Calu3 (cell line): ENCODE measurements around the gene ARMC2. TPM values are rescaled to one million over a fixed set of nuclear protein-coding genes. Genes with fewer than 3 reads are reported as not detected.

Source experiments
- BruUV-seq: library from RNA; stranded (reverse); fragments of 400-500 nt; replicated peaks from 2 replicates; lab custom pipeline; 2021; lab: Mats Ljungman, UMichigan
- CTCF ChIA-PET: fragments of 300-600 bp; sonication (Branson Sonifier 250); formaldehyde crosslinking; loops from one replicate; lab custom pipeline; 2022; ENCODE audit warnings: antibody characterized with exemption; lab: Charles Lee
- DNase-seq: peaks from one replicate; pipeline ENCODE4 v3.0.0; 2022
- H3K27ac Mint-ChIP-seq: one replicate; pipeline ENCODE4 v1.8.0; 2022; ENCODE audit warnings: mixed read lengths; ENCODE audit not compliant: unreplicated experiment
- H3K27me3 Mint-ChIP-seq: one replicate; pipeline ENCODE4 v1.8.0; 2022; ENCODE audit warnings: mixed read lengths; ENCODE audit not compliant: unreplicated experiment
- H3K36me3 Mint-ChIP-seq: one replicate; pipeline ENCODE4 v1.8.0; 2022; ENCODE audit warnings: mild to moderate bottlenecking, moderate library complexity, mixed read lengths; ENCODE audit not compliant: insufficient read depth, unreplicated experiment
- H3K4me1 Mint-ChIP-seq: one replicate; pipeline ENCODE4 v1.8.0; 2022; ENCODE audit warnings: mild to moderate bottlenecking, low read depth, mixed read lengths; ENCODE audit not compliant: unreplicated experiment
- H3K4me3 Mint-ChIP-seq: one replicate; pipeline ENCODE4 v1.8.0; 2022; ENCODE audit warnings: mild to moderate bottlenecking, low read depth, moderate library complexity, mixed read lengths; ENCODE audit not compliant: unreplicated experiment
- H3K9me3 Mint-ChIP-seq: one replicate; pipeline ENCODE4 v1.8.0; 2022; ENCODE audit warnings: low read depth, mixed read lengths; ENCODE audit not compliant: unreplicated experiment
- CTCF ChIP-seq: fragments of 200-600 bp; IDR thresholded peaks from one replicate; pipeline ENCODE4 v1.8.0; 2022; ENCODE audit warnings: antibody characterized with exemption; ENCODE audit not compliant: unreplicated experiment
- intact Hi-C: fragments of 100-400 bp; cut with micrococcal nuclease; formaldehyde crosslinking; loops from one replicate; pipeline ENCODE4 v1.10.0; 2022; ENCODE audit not compliant: unreplicated experiment
- total RNA-seq: library from RNA; stranded (reverse); gene quantifications from 2 replicates; pipeline ENCODE4 v1.2.3, GENCODE V29; 2022

Gene ARMC2
- total RNA-seq, 1 experiment from 2014 or later, result 7.1 TPM

DNA sequence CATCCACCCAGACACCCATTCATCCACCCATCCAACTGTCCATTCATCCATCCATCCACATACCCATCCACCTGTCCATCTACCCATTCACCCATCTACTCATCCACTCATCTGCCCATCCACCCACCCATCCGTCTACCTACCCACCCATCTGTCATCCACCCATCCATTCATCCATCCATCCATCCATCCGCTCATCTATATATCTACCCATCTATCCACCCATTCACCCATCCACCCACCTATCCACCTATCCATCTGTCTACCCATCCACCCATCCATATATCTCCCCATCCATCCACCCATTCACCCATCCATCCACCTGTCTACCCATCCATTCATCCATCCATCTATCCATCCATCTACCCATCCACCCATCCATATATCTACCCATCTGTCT, 30.7 kb downstream of the ARMC2 start:
- TF ChIP-seq CTCF, result no peak
- no peaks in the 10 kb centered on the region for H3K9me3 Mint-ChIP-seq
- intact Hi-C loops, result no loop called here
- H3K27ac Mint-ChIP-seq, result no peak overlapping the region
- no peaks in the 10 kb centered on the region for H3K27me3 Mint-ChIP-seq
- CTCF ChIA-PET, result no interaction called here
- H3K36me3 Mint-ChIP-seq, result no peaks in the 10 kb centered on the region
- BruUV-seq, result no TSS peak
- H3K4me3 Mint-ChIP-seq, result no peak overlapping the region
- DNase-seq, result no peak
- no peaks in the 10 kb centered on the region for H3K4me1 Mint-ChIP-seq

- Mint-ChIP-seq H3K4me1 (no peaks in the 10 kb centered on the region), H3K4me3 (no peak overlapping the region), H3K27ac (no peak overlapping the region), H3K27me3 (no peaks in the 10 kb centered on the region), H3K9me3 (no peaks in the 10 kb centered on the region), H3K36me3 (no peaks in the 10 kb centered on the region)
- CTCF ChIA-PET, result interaction anchor here (0.6 kb wide), 1 partner anchor 87 kb away, joined by 3 read pairs; no protein-coding TSS in a partner anchor
- TF ChIP-seq CTCF, result no peak
- no peak for DNase-seq
- intact Hi-C loops, result no loop called here
- BruUV-seq, result no TSS peak
These were observed 35.0 kb downstream of the ARMC2 start for GRCh38 chr6:108883172-108883571.

- Mint-ChIP-seq H3K36me3 (peaks cover 5% of the 10 kb centered on the region), H3K9me3 (no peaks in the 10 kb centered on the region), H3K4me1 (no peaks in the 10 kb centered on the region), H3K27me3 (no peaks in the 10 kb centered on the region), H3K27ac (no peak overlapping the region), H3K4me3 (no peak overlapping the region)
- intact Hi-C loops, result no loop called here
- CTCF ChIA-PET, result no interaction called here
- no peak for DNase-seq
- no TSS peak for BruUV-seq
- no peak for TF ChIP-seq CTCF
These were observed 36.2 kb downstream of the ARMC2 start for GRCh38 chr6:108884211-108885059.

DNA sequence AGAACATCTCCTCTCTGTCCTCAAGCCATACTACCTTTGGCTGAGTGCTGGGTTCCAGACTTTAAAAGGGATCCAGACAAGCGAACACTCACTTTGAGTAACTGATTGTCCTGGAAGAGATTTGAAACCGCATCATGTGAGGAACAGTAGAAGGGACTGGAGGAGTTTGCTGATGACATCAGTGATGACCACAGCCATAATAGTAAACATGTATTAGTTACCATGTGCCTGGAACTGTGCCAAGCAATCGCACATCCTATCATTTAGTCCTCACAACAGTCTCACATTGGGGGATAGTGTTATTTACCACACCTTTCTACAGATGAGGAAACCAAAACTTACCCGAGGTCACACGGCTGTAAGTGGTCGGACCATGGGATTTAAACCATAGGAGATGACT, 39.8 kb downstream of the ARMC2 start:
- Mint-ChIP-seq H3K4me1 (no peaks in the 10 kb centered on the region), H3K36me3 (peaks cover 5% of the 10 kb centered on the region)
- no TSS peak for BruUV-seq

More for the DNA sequence above, 39.8 kb downstream of the ARMC2 start:
- Mint-ChIP-seq H3K27ac (no peak overlapping the region), H3K9me3 (no peaks in the 10 kb centered on the region), H3K27me3 (no peaks in the 10 kb centered on the region), H3K4me3 (no peak overlapping the region)
- TF ChIP-seq CTCF, result no peak
- CTCF ChIA-PET, result no interaction called here
- no peak for DNase-seq
- intact Hi-C loops, result no loop called here
